Measurements from ENCODE around the gene ZNF740. TPM values are rescaled to one million over a fixed set of nuclear protein-coding genes. Genes with fewer than 3 reads are reported as not detected.

ZNF740 gene
- polyA plus RNA-seq, 1 donor (not counting 4 experiments of a cell fraction or from before 2014, with no cell fraction given) = 11.8 TPM

DNA sequence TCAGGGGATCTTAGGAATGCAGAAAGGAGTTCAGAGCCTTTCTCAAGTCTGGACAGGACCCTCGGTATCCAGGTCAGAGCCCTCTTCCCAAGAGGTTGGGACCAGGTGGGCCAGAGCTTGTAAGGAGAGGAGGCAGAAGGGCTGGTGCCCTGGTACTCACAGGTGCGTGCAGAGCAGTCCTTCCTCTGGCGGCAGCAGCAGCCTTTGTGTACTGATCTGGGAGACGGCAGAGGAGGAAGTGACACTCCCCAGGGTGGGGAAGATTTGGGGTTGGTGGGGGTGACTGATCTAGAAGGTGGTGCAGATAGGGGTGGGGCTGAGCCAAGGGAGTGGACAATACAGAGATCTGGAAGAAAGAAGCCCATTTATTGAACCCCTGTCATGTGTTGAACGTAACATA, 26.5 kb downstream of the ZNF740 start, which contains the start of gene ITGB7:
Gene ITGB7, minus strand, starts transcription at position 210 of the 400 bp plus-strand sequence. CDS start 6,808 bp downstream, outside the sequence.
- dilution Hi-C loops (cut with MboI; ENCODE audit: extremely low pct_ligation_motif_present, low sequenced_read_pairs) = no loop called here
- Histone ChIP-seq H3K9ac (ENCODE audit: control insufficient read depth, extremely low read depth, insufficient read depth, low read length) (no peak within 1 kb of the TSS), H3K36me3 (ENCODE audit: control insufficient read depth in 2 of 2, extremely low read depth in 1 of 2, insufficient read depth in 2 of 2, low read length in 2 of 2) (peaks cover 21 to 22% of the 10 kb centered on the region in 2 experiments), H3K9me3 (ENCODE audit: control insufficient read depth, low read depth, low read length) (no peaks in the 10 kb centered on the region), H4K20me1 (ENCODE audit: control insufficient read depth, extremely low read depth, insufficient read depth, low read length) (no peaks in the 10 kb centered on the region), H3K4me3 (ENCODE audit: control insufficient read depth in 2 of 3, extremely low read depth in 1 of 3, insufficient read depth in 2 of 3, low read depth in 1 of 3, low read length in 3 of 3) (no peak within 1 kb of the TSS), H3K79me2 (ENCODE audit: control insufficient read depth, insufficient read depth, low read length) (no peaks in the 10 kb centered on the region), H3K9me1 (ENCODE audit: control insufficient read depth, extremely low read depth, insufficient read depth, low read length) (no peaks in the 10 kb centered on the region), H2AFZ (ENCODE audit: control insufficient read depth, low read length) (no peak within 1 kb of the TSS), H3K27ac (ENCODE audit: control insufficient read depth, insufficient read depth, low read length) (no peak within 1 kb of the TSS), H3K4me2 (ENCODE audit: control insufficient read depth, extremely low read depth, insufficient read depth, low read depth, low read length) (no peak within 1 kb of the TSS), H3K4me1 (ENCODE audit: control insufficient read depth, extremely low read depth, insufficient read depth, low read length) (peaks cover 8% of the 10 kb centered on the region), H3K27me3 (ENCODE audit: control insufficient read depth, extremely low read depth, insufficient read depth, low read length) (no peaks in the 10 kb centered on the region)
- DNase-seq (ENCODE audit: low read depth, low spot score) (no peak), FAIRE-seq (no peak)
- TF ChIP-seq, protein P1, sequence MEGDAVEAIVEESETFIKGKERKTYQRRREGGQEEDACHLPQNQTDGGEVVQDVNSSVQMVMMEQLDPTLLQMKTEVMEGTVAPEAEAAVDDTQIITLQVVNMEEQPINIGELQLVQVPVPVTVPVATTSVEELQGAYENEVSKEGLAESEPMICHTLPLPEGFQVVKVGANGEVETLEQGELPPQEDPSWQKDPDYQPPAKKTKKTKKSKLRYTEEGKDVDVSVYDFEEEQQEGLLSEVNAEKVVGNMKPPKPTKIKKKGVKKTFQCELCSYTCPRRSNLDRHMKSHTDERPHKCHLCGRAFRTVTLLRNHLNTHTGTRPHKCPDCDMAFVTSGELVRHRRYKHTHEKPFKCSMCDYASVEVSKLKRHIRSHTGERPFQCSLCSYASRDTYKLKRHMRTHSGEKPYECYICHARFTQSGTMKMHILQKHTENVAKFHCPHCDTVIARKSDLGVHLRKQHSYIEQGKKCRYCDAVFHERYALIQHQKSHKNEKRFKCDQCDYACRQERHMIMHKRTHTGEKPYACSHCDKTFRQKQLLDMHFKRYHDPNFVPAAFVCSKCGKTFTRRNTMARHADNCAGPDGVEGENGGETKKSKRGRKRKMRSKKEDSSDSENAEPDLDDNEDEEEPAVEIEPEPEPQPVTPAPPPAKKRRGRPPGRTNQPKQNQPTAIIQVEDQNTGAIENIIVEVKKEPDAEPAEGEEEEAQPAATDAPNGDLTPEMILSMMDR (optimal IDR thresholded peaks at IDR 0.05 in 1 of 3, IDR thresholded peaks at IDR 0.05 in 1 of 3, conservative IDR thresholded peaks at IDR 0.05 in 1 of 3; ENCODE audit: extremely low read depth in 1 of 3, insufficient read depth in 2 of 3, low read length in 3 of 3) = no peak
- no peak for TF ChIP-seq EZH2 (IDR thresholded peaks at IDR 0.05; ENCODE audit: low read length)

DNA sequence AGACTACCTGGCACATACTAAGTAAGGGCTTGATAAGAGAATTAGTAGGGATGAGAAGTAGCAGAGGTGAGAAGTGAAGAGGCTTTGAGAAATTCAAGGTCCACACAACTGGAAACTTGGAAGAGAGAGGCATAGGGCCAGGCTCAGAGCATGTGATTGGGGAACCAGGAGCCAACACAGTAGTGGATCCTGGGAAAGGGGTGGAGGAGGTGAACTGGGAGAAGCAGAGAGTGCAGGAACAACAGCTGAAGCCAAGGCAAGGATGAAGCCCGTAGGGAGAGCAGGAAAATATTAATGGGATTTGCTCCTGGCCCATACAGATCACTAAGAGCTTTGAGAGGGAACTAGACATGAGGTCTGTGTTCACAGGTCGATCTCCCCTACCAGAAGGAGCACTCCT, 27.9 kb downstream of the ZNF740 start:
- no peaks in the 10 kb centered on the region for H3K9me1 ChIP-seq (ENCODE audit: control insufficient read depth, extremely low read depth, insufficient read depth, low read length)
- no peak for FAIRE-seq
- no peak overlapping the region for H3K4me2 ChIP-seq (ENCODE audit: control insufficient read depth, extremely low read depth, insufficient read depth, low read depth, low read length)
- H3K79me2 ChIP-seq (ENCODE audit: control insufficient read depth, insufficient read depth, low read length) = no peaks in the 10 kb centered on the region
- peaks cover 8% of the 10 kb centered on the region for H3K4me1 ChIP-seq (ENCODE audit: control insufficient read depth, extremely low read depth, insufficient read depth, low read length)
- H3K9ac ChIP-seq (ENCODE audit: control insufficient read depth, extremely low read depth, insufficient read depth, low read length) = no peak overlapping the region
- no peak overlapping the region for H3K27ac ChIP-seq (ENCODE audit: control insufficient read depth, insufficient read depth, low read length)
- dilution Hi-C loops (cut with MboI; ENCODE audit: extremely low pct_ligation_motif_present, low sequenced_read_pairs) = no loop called here
- H3K4me3 ChIP-seq (ENCODE audit: control insufficient read depth in 2 of 3, extremely low read depth in 1 of 3, insufficient read depth in 2 of 3, low read depth in 1 of 3, low read length in 3 of 3) = no peak overlapping the region
- H3K36me3 ChIP-seq (ENCODE audit: control insufficient read depth in 2 of 2, extremely low read depth in 1 of 2, insufficient read depth in 2 of 2, low read length in 2 of 2) = peaks cover 29 to 34% of the 10 kb centered on the region in 2 experiments
- H3K27me3 ChIP-seq (ENCODE audit: control insufficient read depth, extremely low read depth, insufficient read depth, low read length) = no peaks in the 10 kb centered on the region
- no peak overlapping the region for H2AFZ ChIP-seq (ENCODE audit: control insufficient read depth, low read length)
- no peak for DNase-seq (ENCODE audit: low read depth, low spot score)
- no peaks in the 10 kb centered on the region for H4K20me1 ChIP-seq (ENCODE audit: control insufficient read depth, extremely low read depth, insufficient read depth, low read length)
- TF ChIP-seq EZH2 (IDR thresholded peaks at IDR 0.05; ENCODE audit: low read length) = no peak
- TF ChIP-seq, protein P1 (optimal IDR thresholded peaks at IDR 0.05 in 1 of 3, IDR thresholded peaks at IDR 0.05 in 1 of 3, conservative IDR thresholded peaks at IDR 0.05 in 1 of 3; ENCODE audit: extremely low read depth in 1 of 3, insufficient read depth in 2 of 3, low read length in 3 of 3) = no peak
- no peaks in the 10 kb centered on the region for H3K9me3 ChIP-seq (ENCODE audit: control insufficient read depth, low read depth, low read length)
